H1 (cell line): ENCODE data around the gene DHDH. TPM values are rescaled to one million over a fixed set of nuclear protein-coding genes. Genes with fewer than 3 reads are reported as not detected.

ENCODE experiments used
- CTCF ChIA-PET: fragments of 300-600 bp; sonication (Branson Sonifier 250); formaldehyde crosslinking; loops from one replicate; lab custom pipeline; 2021; ENCODE audit not compliant: partially characterized antibody; lab: Charles Lee
- POLR2A ChIA-PET: fragments of 300-600 bp; sonication (Branson Sonifier 250); formaldehyde crosslinking; loops from one replicate; lab custom pipeline; 2021; ENCODE audit warnings: inconsistent platforms; ENCODE audit not compliant: partially characterized antibody; lab: Charles Lee
- DNase-seq, 2 experiments: peaks; one replicate each; pipeline versions ENCODE4 v3.0.0 to v3.0.0-alpha.2; 2010 to 2022; ENCODE audit warnings: low spot score in 2 of 2, low read depth in 1 of 2, mixed read lengths in 1 of 2
- FAIRE-seq: peaks from 2 replicates; lab custom pipeline; 2011; peaks lifted over from hg19 to GRCh38; lab: Jason Lieb, UNC
- H2AFZ ChIP-seq: 2 replicates; pipeline ENCODE4 v1.8.1; 2012; ENCODE audit warnings: low read length, inconsistent platforms
- H2AK5ac ChIP-seq: 2 replicates; pipeline ENCODE4 v1.6.1; 2013; ENCODE audit warnings: low read depth, low read length
- H2BK120ac ChIP-seq: replicated peaks from 2 replicates; pipeline ENCODE3; 2013; ENCODE audit warnings: low read depth, low read length, inconsistent platforms
- H2BK12ac ChIP-seq: 2 replicates; pipeline ENCODE4 v1.6.1; 2013; ENCODE audit warnings: low read depth, low read length
- H2BK15ac ChIP-seq: 2 replicates; pipeline ENCODE4 v1.6.1; 2013; ENCODE audit warnings: low read length
- H2BK20ac ChIP-seq: 2 replicates; pipeline ENCODE4 v1.6.1; 2013; ENCODE audit warnings: low read length
- H2BK5ac ChIP-seq: 2 replicates; pipeline ENCODE4 v1.6.1; 2013; ENCODE audit warnings: low read depth, low read length
- H3K14ac ChIP-seq: 2 replicates; pipeline ENCODE4 v1.6.1; 2013; ENCODE audit warnings: inconsistent platforms; ENCODE audit not compliant: insufficient read length
- H3K18ac ChIP-seq: 2 replicates; pipeline ENCODE4 v1.6.1; 2013; ENCODE audit warnings: low read length; ENCODE audit errors: extremely low read depth
- H3K23ac ChIP-seq: 2 replicates; pipeline ENCODE4 v1.6.1; 2013; ENCODE audit warnings: inconsistent platforms; ENCODE audit not compliant: insufficient read length
- H3K23me2 ChIP-seq: 2 replicates; pipeline ENCODE4 v1.6.1; 2013; ENCODE audit warnings: low read depth, low read length
- H3K27ac ChIP-seq: 2 replicates; pipeline ENCODE4 v1.6.1; 2011; ENCODE audit warnings: low read depth, low read length, inconsistent platforms
- H3K27me3 ChIP-seq, 4 experiments: replicated peaks in 1 of 4; 1 replicate in 1 of 4; 2 replicates in 3 of 4; pipeline versions ENCODE4 v1.6.1 to v1.8.1; 2011 to 2013; ENCODE audit warnings: low read length in 3 of 4, mild to moderate bottlenecking in 3 of 4, inconsistent platforms in 2 of 4, mixed read lengths in 2 of 4, moderate library complexity in 1 of 4; ENCODE audit not compliant: control insufficient read depth in 3 of 4, insufficient read depth in 3 of 4; ENCODE audit errors: extremely low read depth in 1 of 4
- H3K36me3 ChIP-seq, 4 experiments: 2 replicates each; pipeline versions ENCODE4 v1.6.1 to v1.8.1; 2011 to 2013; ENCODE audit warnings: mild to moderate bottlenecking in 4 of 4, low read length in 3 of 4, moderate library complexity in 2 of 4, control low read depth in 1 of 4, inconsistent platforms in 1 of 4; ENCODE audit not compliant: insufficient read depth in 4 of 4, control insufficient read depth in 2 of 4
- H3K4ac ChIP-seq: replicated peaks from 2 replicates; pipeline ENCODE3; 2013; ENCODE audit warnings: low read length, low read depth, mixed read lengths, inconsistent platforms; ENCODE audit not compliant: insufficient read length
- H3K4me1 ChIP-seq, 4 experiments: replicated peaks in 1 of 4; 1 replicate in 1 of 4; 2 replicates in 3 of 4; pipeline versions ENCODE4 v1.6.1 to v1.8.1; 2011 to 2013; ENCODE audit warnings: low read length in 3 of 4, inconsistent platforms in 2 of 4, mixed read lengths in 1 of 4; ENCODE audit not compliant: insufficient read depth in 4 of 4, control insufficient read depth in 3 of 4
- H3K4me2 ChIP-seq, 2 experiments: 2 replicates each; pipeline versions ENCODE4 v1.6.1 to v1.8.1; 2011 to 2013; ENCODE audit warnings: low read depth in 2 of 2, low read length in 2 of 2, control low read depth in 1 of 2, inconsistent platforms in 1 of 2, mild to moderate bottlenecking in 1 of 2; ENCODE audit not compliant: insufficient read depth in 1 of 2
- H3K4me3 ChIP-seq, 4 experiments: fragments of 200-600, 300-600 bp in 1 of 4; sonication (generic), shearing (Covaris generic), sonication (Bioruptor Twin) in 1 of 4; 2 replicates each; pipeline versions ENCODE4 v1.5.1 to v1.8.1; 2011 to 2016; ENCODE audit warnings: low read length in 4 of 4, low read depth in 3 of 4, control low read depth in 2 of 4, inconsistent platforms in 2 of 4, mild to moderate bottlenecking in 2 of 4, mixed read lengths in 1 of 4, moderate library complexity in 1 of 4; ENCODE audit not compliant: insufficient read depth in 2 of 4; ENCODE audit errors: extremely low read depth in 1 of 4
- H3K56ac ChIP-seq: replicated peaks from 2 replicates; pipeline ENCODE3; 2013; ENCODE audit warnings: low read depth, mild to moderate bottlenecking, mixed read lengths, low read length, inconsistent platforms; ENCODE audit not compliant: insufficient read length
- H3K79me1 ChIP-seq: 2 replicates; pipeline ENCODE4 v1.6.1; 2013; ENCODE audit warnings: low read depth, low read length, control low read depth
- H3K79me2 ChIP-seq, 2 experiments: 2 replicates each; pipeline versions ENCODE4 v1.6.1 to v1.8.1; 2012 to 2013; ENCODE audit warnings: low read length in 2 of 2, mild to moderate bottlenecking in 2 of 2, inconsistent platforms in 1 of 2; ENCODE audit not compliant: insufficient read depth in 2 of 2, control insufficient read depth in 1 of 2
- H3K9ac ChIP-seq, 4 experiments: replicated peaks in 1 of 4; 1 replicate in 1 of 4; 2 replicates in 3 of 4; pipeline versions ENCODE4 v1.6.1 to v1.8.1; 2011 to 2013; ENCODE audit warnings: low read depth in 3 of 4, low read length in 3 of 4, control low read depth in 2 of 4, mild to moderate bottlenecking in 2 of 4, moderate library complexity in 2 of 4, inconsistent platforms in 1 of 4; ENCODE audit errors: extremely low read depth in 1 of 4
- H3K9me3 ChIP-seq, 2 experiments: 2 replicates each; pipeline versions ENCODE4 v1.6.1 to v1.8.1; 2012 to 2013; ENCODE audit warnings: mild to moderate bottlenecking in 2 of 2, moderate library complexity in 2 of 2, control low read depth in 1 of 2, inconsistent platforms in 1 of 2, low read depth in 1 of 2, low read length in 1 of 2, mixed read lengths in 1 of 2; ENCODE audit not compliant: insufficient read depth in 2 of 2
- H4K20me1 ChIP-seq, 2 experiments: replicated peaks in 1 of 2; 2 replicates each; pipeline versions ENCODE3 to v1.8.1; 2011 to 2013; ENCODE audit warnings: inconsistent platforms in 2 of 2, low read length in 2 of 2, mild to moderate bottlenecking in 1 of 2; ENCODE audit not compliant: insufficient read depth in 2 of 2, control insufficient read depth in 1 of 2
- H4K5ac ChIP-seq: 2 replicates; pipeline ENCODE4 v1.6.1; 2013; ENCODE audit warnings: low read length, low read depth, mixed read lengths, inconsistent platforms; ENCODE audit not compliant: insufficient read length
- H4K8ac ChIP-seq: 2 replicates; pipeline ENCODE4 v1.8.0; 2013; ENCODE audit warnings: mild to moderate bottlenecking, moderate library complexity, low read length, inconsistent platforms; ENCODE audit not compliant: insufficient read depth; ENCODE audit errors: extremely low read depth
- H4K91ac ChIP-seq: replicated peaks from 2 replicates; pipeline ENCODE3; 2013; ENCODE audit warnings: low read length, mixed read lengths, inconsistent platforms; ENCODE audit not compliant: insufficient read length
- CBX5 ChIP-seq: fragments of 300-800, 300-1000 bp; sonication (generic); IDR thresholded peaks from 2 replicates; pipeline ENCODE4 v1.7.1; 2016; ENCODE audit warnings: antibody characterized with exemption, low read length, low read depth
- CHD2 ChIP-seq: IDR thresholded peaks from 2 replicates; pipeline ENCODE4 v1.6.1; 2012; ENCODE audit warnings: low read length, improper control_type of control experiment
- KDM1A ChIP-seq: fragments of 200-600, 300-600 bp; sonication (generic); IDR thresholded peaks from 2 replicates; pipeline ENCODE4 v1.7.1; 2016; ENCODE audit warnings: mild to moderate bottlenecking, low read length, borderline replicate concordance
- NRF1 ChIP-seq: IDR thresholded peaks from 2 replicates; pipeline ENCODE4 v1.6.1; 2011; ENCODE audit warnings: mild to moderate bottlenecking, low read depth, low read length, improper control_type of control experiment
- PHF8 ChIP-seq: fragments of 200-600 bp; sonication (generic); conservative IDR thresholded peaks from 2 replicates; pipeline ENCODE4 v1.7.1; 2012; ENCODE audit warnings: low read depth, mild to moderate bottlenecking, inconsistent platforms, low read length, moderate library complexity
- POLR2A ChIP-seq, 2 experiments: IDR thresholded peaks; 1 replicate in 1 of 2; 2 replicates in 1 of 2; pipeline ENCODE4 v1.6.1; 2011; ENCODE audit warnings: low read depth in 2 of 2, low read length in 2 of 2, mild to moderate bottlenecking in 2 of 2; ENCODE audit errors: control extremely low read depth in 1 of 2
- POLR2AphosphoS5 ChIP-seq: IDR thresholded peaks from 2 replicates; pipeline ENCODE4 v1.6.1; 2011; ENCODE audit warnings: low read depth, low read length
- SIN3A ChIP-seq, 2 experiments: IDR thresholded peaks in 1 of 2; conservative IDR thresholded peaks in 1 of 2; 2 replicates each; pipeline ENCODE4 v1.6.1; 2011 to 2012; ENCODE audit warnings: low read length in 2 of 2, improper control_type of control experiment in 1 of 2, low read depth in 1 of 2, mild to moderate bottlenecking in 1 of 2
- WGBS, 2 experiments: shearing (Covaris generic) in 1 of 2; methylation state at CpG; one replicate each; pipeline versions ENCODE4 v1.1.6 to v1.1.7; 2013 to 2015; ENCODE audit warnings: low lambda C conversion rate in 2 of 2, mixed read lengths in 2 of 2, inconsistent platforms in 1 of 2, low coverage in 1 of 2, missing lambda C conversion rate in 1 of 2; ENCODE audit not compliant: insufficient replicate concordance in 2 of 2, insufficient coverage in 1 of 2, insufficient read length in 1 of 2; ENCODE audit errors: extremely low coverage in 1 of 2, missing lambda C conversion rate in 1 of 2; 5-methylcytosine and 5-hydroxymethylcytosine counted together
- polyA plus RNA-seq, 7 experiments: library from polyadenylated mRNA; depleted of rRNA in 3 of 7; stranded (reverse) in 5 of 7; unstranded in 2 of 7; fragments of >200 nt in 5 of 7; fragments of 200-250 nt in 2 of 7; gene quantifications; 1 replicate in 5 of 7; 2 replicates in 1 of 7; 4 replicates in 1 of 7; pipeline versions ENCODE4 v1.2.1 to v1.2.3, GENCODE V29; 2011 to 2013; ENCODE audit warnings: missing spikeins in 2 of 7, mixed read lengths in 2 of 7
- total RNA-seq: library from RNA; stranded (reverse); fragmentation: NEBNext Ultra II Directional; extraction: Animal tissue kit (Norgen Biotek cat#: 25700); gene quantifications from 2 replicates; pipeline ENCODE4 v1.2.1, GENCODE V29; 2021

The DHDH gene
- total and polyA plus RNA-seq, 2 of the 8 experiments (the other 6 are each of a cell fraction or from before 2014, with no cell fraction given), result 2.2 to 2.8 TPM

DNA sequence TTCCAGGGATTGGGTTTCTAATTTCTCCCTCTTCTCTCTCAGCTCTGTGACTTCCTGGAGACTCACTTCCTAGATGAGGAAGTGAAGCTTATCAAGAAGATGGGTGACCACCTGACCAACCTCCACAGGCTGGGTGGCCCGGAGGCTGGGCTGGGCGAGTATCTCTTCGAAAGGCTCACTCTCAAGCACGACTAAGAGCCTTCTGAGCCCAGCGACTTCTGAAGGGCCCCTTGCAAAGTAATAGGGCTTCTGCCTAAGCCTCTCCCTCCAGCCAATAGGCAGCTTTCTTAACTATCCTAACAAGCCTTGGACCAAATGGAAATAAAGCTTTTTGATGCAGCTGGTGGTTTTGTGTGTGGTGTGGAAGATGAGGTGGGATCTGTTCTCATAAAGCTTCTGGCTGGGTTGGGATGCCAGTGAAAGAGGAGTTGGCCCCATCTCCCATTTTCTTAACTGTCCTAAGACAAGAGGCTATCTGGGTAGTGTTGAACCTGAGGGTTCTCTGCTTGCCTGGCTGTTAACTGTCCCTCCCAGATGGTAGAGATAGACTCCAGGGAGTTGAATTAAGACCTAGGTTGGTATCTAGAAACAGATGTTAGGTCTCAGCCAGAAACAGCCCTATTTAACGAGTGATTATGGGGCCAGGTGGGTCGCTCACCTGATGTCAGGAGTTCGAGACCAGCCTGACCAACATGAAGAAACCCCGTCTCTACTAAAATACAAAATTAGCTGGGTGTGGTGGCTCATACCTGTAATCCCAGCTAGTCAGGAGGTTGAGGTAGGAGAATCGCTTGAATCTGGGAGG, 33.2 kb downstream of the DHDH start:
- H2BK5ac ChIP-seq, result no peak overlapping the region
- H3K4me2 ChIP-seq, result peak overlapping the region; percentile 89 to 99
- peaks cover 0 to 13% of the 10 kb centered on the region in 2 experiments; a peak in 2 of 4 replicates for H3K79me2 ChIP-seq
- H3K9me3 ChIP-seq, result no peaks in the 10 kb centered on the region
- H3K36me3 ChIP-seq, result peaks cover 2 to 28% (median 10%) of the 10 kb centered on the region in 4 experiments; a peak in 5 of 8 replicates
- H3K9ac ChIP-seq, result no peak overlapping the region
- peaks cover 17% of the 10 kb centered on the region; the same call in 1 of the 2 replicates for H3K23me2 ChIP-seq
- H3K18ac ChIP-seq, result no peak overlapping the region
- ChIA-PET CTCF (interaction anchor here (0.6 to 1.4 kb wide), 14 partner anchors 8 to 464 kb away, joined by 3 to 6 read pairs (median 4); partner anchors contain the start of genes GYS1 and RUVBL2), POLR2A (interaction anchor here (0.6 to 5.4 kb wide), 32 partner anchors 8 to 347 kb away, joined by 3 to 56 read pairs (median 4); partner anchors contain the start of genes BAX, DHDH, GYS1 and NUCB1)
- no peak overlapping the region for H2BK15ac ChIP-seq
- peaks cover 2% of the 10 kb centered on the region; the same call in 1 of the 2 replicates for H3K79me1 ChIP-seq
- H4K5ac ChIP-seq, result no peak overlapping the region
- TF ChIP-seq NRF1 (no peak), POLR2A (IDR thresholded peaks at IDR 0.05; ENCODE audit: control extremely low read depth in 1 of 2, low read depth in 2 of 2, low read length in 2 of 2) (peak in 1 of 2 experiments; percentile 34; a peak in 2 of 3 replicates), SIN3A (conservative IDR thresholded peaks at IDR 0.05 in 1 of 2, IDR thresholded peaks at IDR 0.05 in 1 of 2; ENCODE audit: low read depth in 1 of 2, low read length in 2 of 2) (0 out of 4 replicates have a peak, but pooled peaks of 1 of the 2 experiments have one; percentile 6), CBX5 (no peak), KDM1A (no peak), CHD2 (no peak), POLR2AphosphoS5 (peak; percentile 33; the same call in 1 of the 2 replicates), PHF8 (no peak)
- peak overlapping the region; percentile 86 to 96 (median 92); a peak in 7 of 8 replicates for H3K4me3 ChIP-seq
- no peak for DNase-seq
- H3K27ac ChIP-seq, result no peak overlapping the region
- H2AFZ ChIP-seq, result no peak overlapping the region
- H2BK12ac ChIP-seq, result no peak overlapping the region
- no peak overlapping the region for H3K4ac ChIP-seq
- no peak overlapping the region for H3K56ac ChIP-seq
- no peak overlapping the region for H3K14ac ChIP-seq
- 90% methylated on average over 10 of the region's 10 CpGs; no CpG with 5 or more reads in 1 of the 2 experiments for WGBS, 2 experiments
- H2BK20ac ChIP-seq, result no peak overlapping the region
- no peak for FAIRE-seq
- H4K8ac ChIP-seq, result no peak overlapping the region
- no peak overlapping the region for H2AK5ac ChIP-seq
- H3K27me3 ChIP-seq, result no peaks in the 10 kb centered on the region
- H2BK120ac ChIP-seq, result no peak overlapping the region
- H3K23ac ChIP-seq, result no peak overlapping the region
- H4K91ac ChIP-seq, result no peak overlapping the region
- peaks cover 4 to 20% (median 13%) of the 10 kb centered on the region in 4 experiments for H3K4me1 ChIP-seq
- peaks cover 3 to 15% of the 10 kb centered on the region in 2 experiments for H4K20me1 ChIP-seq
